ENCODE results near the gene CHCHD3.

The CHCHD3 gene

DNA sequence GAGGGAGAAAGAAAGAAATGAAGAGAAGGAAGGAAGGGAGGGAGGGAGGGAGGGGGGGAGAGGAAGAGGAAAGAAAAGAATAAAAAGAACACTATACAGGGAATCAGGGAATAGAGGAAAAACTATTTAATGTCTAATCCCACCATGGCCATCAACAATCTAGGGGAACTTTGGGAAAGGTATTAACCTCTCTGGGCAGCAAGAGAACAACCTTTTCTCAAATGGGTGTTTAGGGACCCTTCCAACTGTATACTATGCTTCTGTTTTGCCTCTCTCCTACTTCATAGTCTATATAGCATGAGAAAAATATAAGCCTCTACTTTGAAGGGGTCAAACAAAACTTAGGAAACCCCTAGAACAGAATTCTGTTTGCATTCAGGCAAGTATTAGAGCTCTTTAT is 54.5 kb downstream of the CHCHD3 start:
- TF ChIP-seq CTCF (IDR thresholded peaks at IDR 0.05; ENCODE audit: control extremely low read depth, extremely low read depth, low read depth, missing control alignments), result no peak
- CTCF ChIA-PET, result interaction anchor here (1.0 kb wide), 1 partner anchor 17 kb away, joined by 4 read pairs; no protein-coding TSS in a partner anchor

GRCh38 chr7:133026210-133026859 is 55.6 kb downstream of the CHCHD3 start:
- POLR2A ChIA-PET, result no interaction called here
- CTCF ChIA-PET, result no interaction called here
- TF ChIP-seq CTCF (IDR thresholded peaks at IDR 0.05; ENCODE audit: control extremely low read depth, extremely low read depth, low read depth, missing control alignments), result no peak
- DNase-seq (ENCODE audit: extremely low spot score), result no peak

More for the DNA sequence above, 54.5 kb downstream of the CHCHD3 start:
- POLR2A ChIA-PET, result no interaction called here
- no peak for DNase-seq (ENCODE audit: extremely low spot score)

DNA sequence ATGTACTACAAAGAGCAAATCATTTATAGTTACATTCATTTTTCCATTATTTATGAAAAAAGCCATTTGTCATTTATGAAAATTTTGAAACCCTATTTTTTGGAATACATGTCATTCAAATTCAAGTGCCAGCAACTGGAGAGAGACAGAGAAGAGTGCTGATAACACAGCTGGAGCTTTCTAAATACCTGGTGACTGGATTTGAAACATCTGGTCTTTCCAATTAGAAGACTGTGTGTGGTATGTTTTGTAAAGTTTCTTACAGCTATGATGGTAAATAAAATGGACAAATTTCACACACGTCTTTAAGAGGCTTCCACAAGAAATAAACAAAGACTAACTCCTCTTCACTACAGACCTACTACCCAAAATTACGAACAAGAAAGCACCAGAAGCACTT is 56.8 kb downstream of the CHCHD3 start:
- CTCF ChIA-PET, result no interaction called here
- TF ChIP-seq CTCF (IDR thresholded peaks at IDR 0.05; ENCODE audit: control extremely low read depth, extremely low read depth, low read depth, missing control alignments), result no peak
- DNase-seq (ENCODE audit: extremely low spot score), result no peak
- POLR2A ChIA-PET, result no interaction called here

DNA sequence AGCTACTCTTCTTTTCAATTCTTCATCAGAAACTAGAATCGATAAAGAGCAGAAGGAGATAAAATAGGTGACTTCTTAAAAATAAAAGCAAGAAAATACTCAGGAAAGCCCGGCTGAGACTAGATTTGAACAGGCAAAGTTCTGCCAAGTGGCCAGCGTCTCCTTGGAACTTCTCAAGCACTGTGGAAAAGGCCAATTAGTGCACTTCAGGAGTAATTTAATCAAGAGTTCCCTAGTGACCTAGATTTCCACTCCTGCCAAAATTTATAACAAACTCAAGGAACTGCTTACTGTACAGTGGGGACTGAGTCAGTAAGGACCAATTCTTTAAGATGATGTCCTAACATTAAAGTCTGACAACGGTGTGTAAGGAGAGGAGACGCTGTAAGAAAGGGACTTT is 57.3 kb downstream of the CHCHD3 start:
- CTCF ChIA-PET, result interaction anchor here (1.5 kb wide), 1 partner anchor 8 kb away, joined by 7 read pairs; no protein-coding TSS in a partner anchor
- POLR2A ChIA-PET, result no interaction called here
- no peak for DNase-seq (ENCODE audit: extremely low spot score)
- TF ChIP-seq CTCF (IDR thresholded peaks at IDR 0.05; ENCODE audit: control extremely low read depth, extremely low read depth, low read depth, missing control alignments), result no peak

DNA sequence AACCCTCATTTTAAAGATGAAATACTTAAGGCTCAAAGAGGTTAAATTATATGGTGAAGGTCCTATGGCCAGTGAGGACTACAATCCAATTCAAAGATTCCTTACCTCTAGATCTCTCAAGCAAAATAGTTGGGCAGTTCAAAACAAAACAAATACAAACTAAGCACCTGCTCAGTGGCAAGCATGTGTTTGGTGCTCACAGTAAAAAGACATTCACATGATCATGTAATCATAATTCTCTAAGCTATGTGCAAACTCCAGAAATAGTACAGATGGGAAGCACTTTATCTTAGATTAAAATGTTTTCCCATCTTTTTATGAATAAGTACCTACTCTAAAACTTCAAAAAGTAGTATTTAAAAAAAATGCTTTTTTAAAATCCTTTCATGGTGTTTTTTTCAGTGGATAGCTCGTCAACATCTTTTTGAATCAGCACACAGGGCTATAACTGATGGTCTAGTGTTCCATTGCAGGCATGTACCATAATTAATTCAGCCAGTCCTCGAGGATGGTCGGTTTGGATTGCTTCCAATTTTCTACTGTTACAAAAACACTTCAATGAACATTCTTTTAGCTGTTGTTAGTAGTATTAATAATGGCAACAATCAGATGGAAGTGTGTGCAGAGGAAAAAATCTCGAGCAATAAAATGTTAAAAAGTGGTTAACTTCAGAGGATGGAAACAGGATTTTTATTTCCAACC is 58.4 kb downstream of the CHCHD3 start:
- no peak for DNase-seq (ENCODE audit: extremely low spot score)

DNA sequence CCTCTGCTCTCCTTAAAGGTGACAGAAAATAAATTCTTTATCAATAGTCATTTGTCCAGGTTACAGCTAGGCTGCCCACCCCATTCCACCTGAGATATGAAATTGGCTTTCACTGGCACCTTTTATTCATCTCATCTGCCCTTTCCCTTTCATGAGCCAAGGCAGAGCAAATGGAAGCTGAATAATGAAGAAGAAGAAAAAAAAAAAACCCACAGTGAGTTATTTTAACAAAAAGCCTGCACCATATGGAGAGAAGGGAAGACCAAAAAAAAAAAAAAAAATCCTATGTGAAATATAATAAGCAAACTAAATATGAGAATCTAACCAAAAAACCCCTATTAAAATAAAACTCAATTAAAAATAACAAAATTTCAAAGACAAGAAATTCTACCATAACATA is 59.2 kb downstream of the CHCHD3 start:
- no peak for DNase-seq (ENCODE audit: extremely low spot score)
- ChIA-PET CTCF (interaction anchor here (1.3 to 1.7 kb wide), 3 partner anchors 11 to 30 kb away, joined by 3 to 8 read pairs (median 5); no protein-coding TSS in a partner anchor), POLR2A (no interaction called here)
- no peak for TF ChIP-seq CTCF (IDR thresholded peaks at IDR 0.05; ENCODE audit: control extremely low read depth, extremely low read depth, low read depth, missing control alignments)

More for the DNA sequence above, 58.4 kb downstream of the CHCHD3 start:
- TF ChIP-seq CTCF (IDR thresholded peaks at IDR 0.05; ENCODE audit: control extremely low read depth, extremely low read depth, low read depth, missing control alignments), result no peak
- POLR2A ChIA-PET, result no interaction called here
- CTCF ChIA-PET, result interaction anchor here (1.5 kb wide), 1 partner anchor 10 kb away, joined by 7 read pairs; no protein-coding TSS in a partner anchor
